HUES64 (cell line): ENCODE results near the gene KIF20A.
"Not testable (repeated sequence)": the region's sequence is repeated elsewhere in the genome, so short reads cannot be mapped to it uniquely, and the experiment has no call there.

Experiments used
- H3K27ac ChIP-seq: 2 replicates; pipeline ENCODE4 v1.7.0; 2013; ENCODE audit warnings: low read depth, low read length, inconsistent platforms
- H3K27me3 ChIP-seq: 2 replicates; pipeline ENCODE4 v1.6.1; 2013; ENCODE audit warnings: mild to moderate bottlenecking, low read length; ENCODE audit not compliant: insufficient read depth
- H3K36me3 ChIP-seq: 2 replicates; pipeline ENCODE4 v1.6.1; 2013; ENCODE audit warnings: mild to moderate bottlenecking, low read length; ENCODE audit not compliant: insufficient read depth
- H3K4me1 ChIP-seq: 2 replicates; pipeline ENCODE4 v1.6.1; 2013; ENCODE audit warnings: mild to moderate bottlenecking, low read length, moderate library complexity; ENCODE audit not compliant: insufficient read depth
- H3K4me3 ChIP-seq: 2 replicates; pipeline ENCODE4 v1.5.1; 2013; ENCODE audit warnings: mild to moderate bottlenecking, low read length, moderate library complexity
- H3K9ac ChIP-seq: 2 replicates; pipeline ENCODE4 v1.6.1; 2013; ENCODE audit warnings: mild to moderate bottlenecking, low read depth, low read length
- H3K9me3 ChIP-seq: 2 replicates; pipeline ENCODE4 v1.6.1; 2013; ENCODE audit warnings: low read depth, low read length; ENCODE audit not compliant: insufficient read depth
- WGBS: fragments of 150-250, 120-280 bp; methylation state at CpG from one replicate; pipeline ENCODE4 v1.1.7; 2013; ENCODE audit warnings: missing lambda C conversion rate; 5-methylcytosine and 5-hydroxymethylcytosine counted together

Gene KIF20A

DNA sequence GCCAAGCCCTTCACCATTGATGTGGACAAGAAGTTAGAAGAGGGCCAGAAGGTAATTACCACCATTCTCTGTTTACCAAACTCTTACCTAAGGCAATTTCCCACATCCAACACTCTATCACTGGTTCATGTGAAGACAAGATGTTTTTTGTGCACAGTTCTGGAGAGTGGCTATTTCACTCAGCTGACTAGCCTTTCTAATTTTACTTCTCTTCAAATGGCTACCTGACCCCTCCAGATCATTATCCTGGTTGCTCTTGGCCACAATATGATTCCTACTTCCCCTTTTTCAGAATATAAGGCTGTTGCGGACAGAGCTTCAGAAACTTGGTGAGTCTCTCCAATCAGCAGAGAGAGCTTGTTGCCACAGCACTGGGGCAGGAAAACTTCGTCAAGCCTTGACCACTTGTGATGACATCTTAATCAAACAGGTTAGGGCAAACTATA lies 7.1 kb downstream of the KIF20A start:
- Histone ChIP-seq H3K9ac (no peak overlapping the region), H3K4me1 (no peaks in the 10 kb centered on the region), H3K27me3 (no peaks in the 10 kb centered on the region), H3K9me3 (no peaks in the 10 kb centered on the region), H3K27ac (no peak overlapping the region), H3K36me3 (peaks cover 93% of the 10 kb centered on the region), H3K4me3 (no peak overlapping the region)
- WGBS: 96% methylated on average over 2 of the region's 2 CpGs

DNA sequence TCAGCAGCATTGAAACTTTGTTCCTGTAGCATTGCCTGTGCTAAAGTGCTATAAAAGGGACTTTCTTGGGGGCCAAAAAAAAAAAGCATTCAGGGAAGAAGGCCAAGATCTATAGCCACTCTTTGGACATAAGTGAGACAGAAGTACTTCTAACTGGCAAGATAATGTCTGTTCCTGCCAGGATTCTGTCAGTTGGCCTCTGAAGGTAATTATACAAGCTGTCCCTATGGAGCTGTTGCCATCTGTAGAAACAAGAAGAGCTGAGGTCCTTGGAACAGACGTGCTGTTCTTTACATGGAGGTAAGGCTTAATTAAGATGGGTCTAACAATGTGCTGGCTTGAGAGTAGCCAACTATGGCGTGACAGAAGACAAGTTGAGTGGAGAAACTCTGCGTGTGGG lies 9.7 kb downstream of the KIF20A start:
- Histone ChIP-seq H3K27ac (no peak overlapping the region), H3K9me3 (no peaks in the 10 kb centered on the region), H3K36me3 (peaks cover 88% of the 10 kb centered on the region), H3K4me3 (no peak overlapping the region), H3K9ac (no peak overlapping the region), H3K4me1 (no peaks in the 10 kb centered on the region), H3K27me3 (no peaks in the 10 kb centered on the region)
- WGBS: 88% methylated on average over 3 of the region's 3 CpGs

DNA sequence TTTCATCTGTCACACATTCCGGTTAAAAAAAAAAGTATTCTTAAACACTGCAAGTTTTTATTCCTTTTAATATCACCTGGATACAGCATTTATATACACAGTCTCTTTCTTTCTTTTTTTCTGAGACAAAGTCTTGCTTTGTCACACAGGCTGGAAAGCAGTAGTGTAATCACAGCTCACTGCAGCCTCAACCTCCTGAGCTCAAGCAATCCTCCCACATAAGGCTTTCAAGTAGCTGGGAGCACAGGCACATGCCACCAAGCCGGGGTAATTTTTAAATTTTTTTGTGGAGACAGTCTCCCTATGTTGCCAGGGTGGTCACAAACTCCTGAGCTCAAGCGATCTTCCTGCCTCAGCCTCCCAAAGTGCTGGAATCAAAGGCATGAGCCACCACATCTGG lies 13.9 kb downstream of the KIF20A start:
- Histone ChIP-seq H3K4me1 (no peaks in the 10 kb centered on the region), H3K36me3 (peaks cover 72% of the 10 kb centered on the region), H3K9me3 (no peaks in the 10 kb centered on the region), H3K4me3 (no peak overlapping the region), H3K27ac (no peak overlapping the region), H3K9ac (no peak overlapping the region), H3K27me3 (no peaks in the 10 kb centered on the region)
- 94% methylated on average over 3 of the region's 3 CpGs for WGBS

DNA sequence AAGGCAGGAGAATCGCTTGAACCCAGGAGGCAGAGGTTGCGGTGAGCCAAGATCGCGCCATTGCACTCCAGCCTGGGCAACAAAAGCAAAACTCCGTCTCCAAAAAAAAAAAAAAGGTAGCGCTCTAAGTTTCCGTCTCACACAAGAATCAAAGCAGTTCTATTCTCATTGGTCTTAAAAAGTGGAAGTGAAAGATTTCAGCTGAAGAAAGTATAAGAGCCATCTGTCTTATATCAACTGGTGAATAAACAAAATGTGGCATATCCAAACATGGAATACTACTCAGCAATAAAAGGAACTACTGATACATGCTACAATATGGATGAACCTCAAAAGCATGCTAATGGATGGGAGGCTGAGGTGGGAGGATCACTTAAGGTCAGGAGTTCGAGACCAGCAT lies 14.9 kb downstream of the KIF20A start:
- not testable (repeated sequence) for H3K9ac ChIP-seq, H3K4me1 ChIP-seq, H3K4me3 ChIP-seq, H3K9me3 ChIP-seq, H3K27ac ChIP-seq, H3K27me3 ChIP-seq
- H3K36me3 ChIP-seq: peaks cover 72% of the 10 kb centered on the region
- WGBS: 95% methylated on average over 6 of the region's 8 CpGs

DNA sequence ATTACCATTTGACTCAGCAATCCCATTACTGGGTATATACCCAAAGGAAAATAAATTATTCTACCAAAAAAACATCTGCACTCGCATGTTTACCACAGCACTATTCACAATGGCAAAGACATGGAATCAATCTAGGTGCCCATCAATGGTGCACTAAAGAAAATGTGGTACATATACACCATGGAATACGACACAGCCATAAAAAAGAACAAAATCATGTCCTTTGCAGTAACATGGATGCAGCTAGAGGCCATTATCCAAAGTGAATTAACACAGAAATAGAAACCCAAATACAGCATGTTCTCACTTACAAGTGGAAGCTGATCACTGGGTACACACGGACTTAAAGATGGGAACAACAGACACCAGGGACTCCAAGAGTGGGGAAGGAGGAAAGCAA lies 32.1 kb downstream of the KIF20A start:
- Histone ChIP-seq H3K27me3 (no peaks in the 10 kb centered on the region), H3K9ac (no peak overlapping the region), H3K4me3 (no peak overlapping the region), H3K36me3 (peaks cover 42% of the 10 kb centered on the region), H3K4me1 (no peaks in the 10 kb centered on the region), H3K9me3 (no peaks in the 10 kb centered on the region), H3K27ac (no peak overlapping the region)
- WGBS: 94% methylated on average over 3 of the region's 3 CpGs

DNA sequence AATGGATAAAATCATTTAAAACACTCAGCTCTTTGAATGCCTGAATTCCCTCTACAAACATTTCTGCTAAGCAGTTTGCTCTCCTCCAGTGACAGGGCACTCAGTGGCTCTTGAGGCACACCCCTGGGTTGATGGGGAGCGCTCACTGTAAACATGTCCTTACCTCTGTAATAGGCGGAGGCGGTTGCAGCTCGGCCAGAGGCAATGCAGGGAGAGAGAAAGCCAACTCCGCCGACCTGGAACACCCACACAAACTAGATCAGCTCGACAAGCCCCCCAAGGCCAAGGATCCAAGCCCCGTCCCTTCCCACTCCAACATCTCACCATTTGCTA lies 33.9 kb downstream of the KIF20A start:
- no peaks in the 10 kb centered on the region for H3K9me3 ChIP-seq
- H3K4me3 ChIP-seq: peak overlapping the region; percentile 93
- H3K4me1 ChIP-seq: no peaks in the 10 kb centered on the region
- 1% methylated on average over 8 of the region's 8 CpGs for WGBS
- H3K36me3 ChIP-seq: peaks cover 29% of the 10 kb centered on the region
- peak overlapping the region; percentile 87 for H3K9ac ChIP-seq
- no peaks in the 10 kb centered on the region for H3K27me3 ChIP-seq
- peak overlapping the region; percentile 61 for H3K27ac ChIP-seq

DNA sequence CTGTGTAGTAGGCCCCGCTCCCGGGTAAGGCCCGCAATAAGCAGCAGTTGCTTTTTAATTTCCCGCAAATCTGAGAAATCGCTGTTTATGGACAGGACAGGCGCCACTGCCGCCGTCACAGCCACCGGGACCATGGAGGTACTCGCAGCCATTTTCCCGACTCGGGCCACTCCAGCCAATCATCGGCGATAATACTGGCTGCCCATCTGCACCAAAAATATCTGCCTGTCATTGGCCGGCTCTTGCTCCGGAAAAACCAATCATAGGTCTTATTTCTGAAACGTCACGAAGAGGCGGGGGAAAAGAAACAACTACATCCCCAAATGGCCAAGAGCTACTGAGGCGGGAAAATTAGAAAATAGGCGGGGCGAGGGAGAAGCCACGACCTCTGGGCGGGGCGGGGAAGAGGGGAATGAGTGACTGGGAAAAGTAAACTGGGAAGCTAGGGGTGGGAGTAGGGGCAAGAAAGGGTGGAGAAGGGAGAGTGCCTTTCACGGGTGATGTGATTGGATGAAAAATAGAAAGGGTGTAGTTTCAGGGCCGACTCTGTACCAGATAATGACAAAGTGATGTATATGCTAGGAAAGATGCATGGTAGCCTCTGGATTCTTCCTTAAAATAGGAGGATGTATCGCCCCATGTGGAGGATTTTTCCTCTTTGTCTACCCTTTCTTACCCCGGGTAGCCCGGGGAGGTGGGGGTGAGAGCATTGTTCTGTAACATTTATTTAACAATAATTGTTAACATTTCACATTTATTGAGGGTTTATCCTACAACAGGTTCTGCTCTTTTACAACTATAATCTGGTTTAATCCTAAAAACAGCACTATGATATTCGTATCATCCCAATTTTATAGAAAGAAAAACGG lies 34.5 kb downstream of the KIF20A start, which contains the start of gene CDC23:
Gene CDC23 (minus strand): TSS at position 163 of the 869 bp plus-strand sequence. CDS start 11 bp downstream, at position 152.
- H3K4me1 ChIP-seq: no peaks in the 10 kb centered on the region
- H3K4me3 ChIP-seq: peak within 1 kb of the TSS; percentile 93
- H3K27me3 ChIP-seq: no peaks in the 10 kb centered on the region
- no peaks in the 10 kb centered on the region for H3K9me3 ChIP-seq
- 6% methylated on average over 30 of the region's 32 CpGs for WGBS
- peaks cover 23% of the 10 kb centered on the region for H3K36me3 ChIP-seq
- H3K9ac ChIP-seq: peak within 1 kb of the TSS; percentile 87
- H3K27ac ChIP-seq: peak within 1 kb of the TSS; percentile 81

DNA sequence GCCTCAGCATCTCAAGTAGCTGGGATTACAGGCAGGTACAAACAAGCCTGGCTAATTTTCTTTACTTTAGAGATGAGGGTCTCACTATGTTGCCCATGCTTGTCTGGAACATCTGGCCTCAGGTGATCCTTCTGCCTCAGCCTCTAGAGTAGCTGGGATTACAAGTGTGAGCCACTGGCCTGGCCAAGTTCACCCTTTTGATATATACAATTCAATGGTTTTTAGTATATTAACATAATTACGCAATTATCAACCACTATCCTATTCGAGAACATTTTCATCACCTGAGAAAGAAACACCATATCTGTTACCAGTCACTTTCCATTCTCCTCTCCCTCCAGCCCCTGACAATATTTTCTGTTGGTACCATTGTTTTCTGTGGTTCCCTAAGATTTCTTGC lies 37.9 kb downstream of the KIF20A start:
- no peak overlapping the region for H3K27ac ChIP-seq
- H3K36me3 ChIP-seq: 0 out of 2 replicates have a peak, but pooled peaks cover 2% of the 10 kb centered on the region
- no peak overlapping the region for H3K4me3 ChIP-seq
- H3K9ac ChIP-seq: no peak overlapping the region
- H3K4me1 ChIP-seq: no peaks in the 10 kb centered on the region
- H3K9me3 ChIP-seq: no peaks in the 10 kb centered on the region
- H3K27me3 ChIP-seq: no peaks in the 10 kb centered on the region
- WGBS: 94% methylated on average over 2 of the region's 2 CpGs

DNA sequence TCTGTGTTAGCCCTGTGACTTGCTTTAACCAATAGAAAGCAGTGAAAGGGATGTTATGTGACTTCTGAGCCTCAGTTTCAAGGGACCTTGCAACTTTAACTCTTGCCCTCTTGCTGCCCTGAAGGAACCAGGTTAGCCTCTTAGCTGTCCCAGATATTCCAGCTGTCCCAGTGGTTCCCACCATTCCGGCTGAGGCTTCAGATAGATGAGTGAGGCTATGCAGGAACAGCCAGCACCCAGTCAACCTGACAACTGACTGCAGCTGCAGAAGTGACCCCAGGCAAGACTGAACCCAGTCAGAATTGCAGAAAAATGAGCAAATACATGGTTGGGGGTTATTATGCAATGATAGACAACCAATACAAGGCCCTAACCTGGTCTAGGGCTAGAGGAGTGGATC lies 44.6 kb downstream of the KIF20A start:
- no peak overlapping the region for H3K4me3 ChIP-seq

DNA sequence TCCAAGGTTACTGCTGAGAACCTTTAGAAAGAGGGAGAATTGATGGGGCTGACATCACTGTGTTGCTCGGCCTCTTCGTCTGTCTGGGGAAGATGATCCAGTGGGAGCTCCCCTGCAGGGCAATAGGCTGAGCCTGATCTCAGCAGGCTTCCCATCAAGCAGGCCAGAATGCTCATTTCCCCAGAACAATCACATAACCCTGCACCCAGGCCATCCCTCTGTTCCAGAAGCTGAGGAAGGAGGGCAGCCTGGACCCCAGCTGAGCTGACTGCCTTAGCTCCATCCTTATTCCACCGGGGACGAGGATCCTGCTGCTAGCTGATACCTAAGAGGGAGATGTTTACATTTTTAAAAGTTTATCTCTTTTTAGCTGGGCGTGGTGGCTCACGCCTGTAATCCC lies 45.8 kb downstream of the KIF20A start:
- Histone ChIP-seq H3K27ac (no peak overlapping the region), H3K4me1 (no peaks in the 10 kb centered on the region), H3K9ac (no peak overlapping the region), H3K27me3 (no peaks in the 10 kb centered on the region), H3K36me3 (no peaks in the 10 kb centered on the region), H3K4me3 (no peak overlapping the region), H3K9me3 (no peaks in the 10 kb centered on the region)
- 88% methylated on average over 6 of the region's 6 CpGs for WGBS

More for the DNA sequence above, 44.6 kb downstream of the KIF20A start:
- Histone ChIP-seq H3K36me3 (no peaks in the 10 kb centered on the region), H3K4me1 (no peaks in the 10 kb centered on the region), H3K27ac (no peak overlapping the region), H3K9me3 (no peaks in the 10 kb centered on the region), H3K27me3 (no peaks in the 10 kb centered on the region), H3K9ac (no peak overlapping the region)
- 92% methylated on average over 1 of the region's 1 CpG for WGBS

DNA sequence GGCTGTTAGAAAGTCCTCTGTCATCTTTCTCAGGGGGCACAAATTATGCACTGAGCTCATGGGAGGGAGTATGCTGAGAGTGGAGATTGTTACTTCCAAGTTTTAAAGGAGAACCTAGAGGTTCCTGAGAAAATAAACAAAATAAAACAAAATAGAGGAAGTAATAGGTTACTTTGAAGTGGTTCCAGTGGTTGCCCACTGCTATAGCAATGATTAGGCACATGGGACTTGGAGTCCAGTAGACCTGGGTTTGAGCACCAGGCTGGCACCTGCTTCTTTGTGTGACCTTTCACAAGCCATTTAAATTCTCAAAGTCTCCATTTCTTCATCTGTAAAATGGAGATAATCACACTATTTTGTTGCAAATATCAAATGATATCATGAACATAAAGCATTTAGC lies 48.0 kb downstream of the KIF20A start:
- no peaks in the 10 kb centered on the region for H3K4me1 ChIP-seq
- no peaks in the 10 kb centered on the region for H3K27me3 ChIP-seq
- no peak overlapping the region for H3K9ac ChIP-seq
- no peaks in the 10 kb centered on the region for H3K9me3 ChIP-seq
- no peak overlapping the region for H3K4me3 ChIP-seq
- no peak overlapping the region for H3K27ac ChIP-seq
- no peaks in the 10 kb centered on the region for H3K36me3 ChIP-seq
